ENCODE measurements around the gene ARHGEF38. TPM values are rescaled to one million over a fixed set of nuclear protein-coding genes. Genes with fewer than 3 reads are reported as not detected.

Gene ARHGEF38
- total RNA-seq, 4 donors from 2014 or later = 0.11 to 0.88 (median 0.54) TPM

GRCh38 chr4:105650190-105650589 lies 97.8 kb downstream of the ARHGEF38 start:
- H3K4me3 ChIP-seq (ENCODE audit: low read depth, poor library complexity, severe bottlenecking) = no peak overlapping the region
- TF ChIP-seq POLR2A (IDR thresholded peaks at IDR 0.05) (no peak), CTCF (IDR thresholded peaks at IDR 0.05) (no peak)
- 78% methylated on average over 1 of the region's 1 CpG for WGBS, 2 donors
- DNase-seq (ENCODE audit: low spot score in 2 of 2) = no peak
- intact Hi-C loops (cut with DNase I; ENCODE audit: low total_unique reads) = no loop called here

- no peak for DNase-seq (ENCODE audit: low spot score in 2 of 2)
- no peak for TF ChIP-seq POLR2A (IDR thresholded peaks at IDR 0.05)
- TF ChIP-seq CTCF (IDR thresholded peaks at IDR 0.05) = no peak
- no peak overlapping the region for H3K4me3 ChIP-seq (ENCODE audit: low read depth, poor library complexity, severe bottlenecking)
- intact Hi-C loops (cut with DNase I; ENCODE audit: low total_unique reads) = no loop called here
Observed at GRCh38 chr4:105651884-105652283, 99.5 kb downstream of the ARHGEF38 start.

GRCh38 chr4:105652286-105652888 lies 100.0 kb downstream of the ARHGEF38 start:
- H3K4me3 ChIP-seq (ENCODE audit: low read depth, poor library complexity, severe bottlenecking) = no peak overlapping the region
- intact Hi-C loops (cut with DNase I; ENCODE audit: low total_unique reads) = no loop called here
- TF ChIP-seq CTCF (IDR thresholded peaks at IDR 0.05) (no peak), POLR2A (IDR thresholded peaks at IDR 0.05) (no peak)
- WGBS, 2 donors = 72 to 79% methylated on average over 4 of the region's 4 CpGs
- DNase-seq (ENCODE audit: low spot score in 2 of 2) = no peak

- DNase-seq (ENCODE audit: low spot score in 2 of 2) = no peak
- intact Hi-C loops (cut with DNase I; ENCODE audit: low total_unique reads) = no loop called here
- TF ChIP-seq CTCF (IDR thresholded peaks at IDR 0.05) (no peak), POLR2A (IDR thresholded peaks at IDR 0.05) (no peak)
Observed at GRCh38 chr4:105657117-105657765, 104.8 kb downstream of the ARHGEF38 start.

GRCh38 chr4:105659190-105659589 lies 106.8 kb downstream of the ARHGEF38 start:
- WGBS, 2 donors = 82 to 89% methylated on average over 6 of the region's 6 CpGs
- intact Hi-C loops (cut with DNase I; ENCODE audit: low total_unique reads) = no loop called here
- H3K4me3 ChIP-seq (ENCODE audit: low read depth, poor library complexity, severe bottlenecking) = no peak overlapping the region
- DNase-seq (ENCODE audit: low spot score in 2 of 2) = no peak
- TF ChIP-seq POLR2A (IDR thresholded peaks at IDR 0.05) (no peak), CTCF (IDR thresholded peaks at IDR 0.05) (no peak)

More at GRCh38 chr4:105657117-105657765, 104.8 kb downstream of the ARHGEF38 start:
- no peak overlapping the region for H3K4me3 ChIP-seq (ENCODE audit: low read depth, poor library complexity, severe bottlenecking)

- 90 to 94% methylated on average over 3 of the region's 3 CpGs for WGBS, 2 donors
- intact Hi-C loops (cut with DNase I; ENCODE audit: low total_unique reads) = no loop called here
- no peak overlapping the region for H3K4me3 ChIP-seq (ENCODE audit: low read depth, poor library complexity, severe bottlenecking)
- no peak for DNase-seq (ENCODE audit: low spot score in 2 of 2)
- TF ChIP-seq POLR2A (IDR thresholded peaks at IDR 0.05) = no peak
- no peak for TF ChIP-seq CTCF (IDR thresholded peaks at IDR 0.05)
Observed at GRCh38 chr4:105661028-105661427, 108.6 kb downstream of the ARHGEF38 start.

All from lower leg skin (tissue), 4 donors.